ENCODE measurements around the gene SPAG4.

The SPAG4 gene

GRCh38 chr20:35654415-35654814, 38.8 kb downstream of the SPAG4 start:
- DNase-seq: no peak

- DNase-seq: no peak
These were observed 41.6 kb downstream of the SPAG4 start for GRCh38 chr20:35657271-35657670.

- DNase-seq: no peak
These were observed 44.7 kb downstream of the SPAG4 start for GRCh38 chr20:35660122-35660937.

GRCh38 chr20:35661053-35661452, 45.4 kb downstream of the SPAG4 start:
- no peak for DNase-seq

GRCh38 chr20:35661908-35662307, 46.3 kb downstream of the SPAG4 start:
- DNase-seq: no peak

GRCh38 chr20:35662551-35662950, 46.9 kb downstream of the SPAG4 start:
- DNase-seq: no peak

GRCh38 chr20:35663516-35664465, 48.2 kb downstream of the SPAG4 start:
- no peak for DNase-seq

- peak; percentile 99 for DNase-seq
These were observed 49.0 kb downstream of the SPAG4 start, which contains the start of the genes CPNE1 and RBM12 for GRCh38 chr20:35664466-35665206. Gene CPNE1 (minus strand): TSS chr20:35664900. CDS start chr20:35632923, 31,977 bp downstream. Gene RBM12 (minus strand): TSS chr20:35664900. CDS start chr20:35655322, 9,578 bp downstream.

- no peak for DNase-seq
These were observed 50.3 kb downstream of the SPAG4 start for GRCh38 chr20:35665949-35666288.

GRCh38 chr20:35669221-35669620, 53.6 kb downstream of the SPAG4 start:
- DNase-seq: no peak

- DNase-seq: no peak
These were observed 54.1 kb downstream of the SPAG4 start for GRCh38 chr20:35669681-35670080.
